ENCODE results near the gene PID1. TPM values are rescaled to one million over a fixed set of nuclear protein-coding genes. Genes with fewer than 3 reads are reported as not detected.

The PID1 gene
- total RNA-seq, 1 experiment from 2014 or later = 2.9 TPM

DNA sequence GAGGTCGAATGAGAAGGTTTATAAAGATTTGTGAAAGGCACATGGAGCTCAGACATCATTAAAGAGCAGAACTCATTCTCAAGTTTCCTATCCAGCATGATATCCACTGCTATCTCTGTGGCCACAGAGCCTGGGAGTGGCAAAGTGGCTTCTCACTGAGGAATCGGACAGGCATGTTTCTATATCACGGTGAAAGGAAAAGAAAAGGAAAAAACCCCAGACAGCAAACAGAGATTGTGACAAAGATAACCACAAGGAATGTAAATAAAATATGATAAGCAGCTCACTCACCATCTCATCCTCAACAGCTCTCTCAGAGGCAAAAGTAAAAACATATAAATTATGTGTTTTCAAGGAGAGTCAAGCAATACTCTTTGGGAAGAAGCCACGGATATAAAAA lies 2.5 kb downstream of the PID1 start:
- Histone ChIP-seq H3K9me3 (ENCODE audit: control insufficient read depth, insufficient read depth, low read depth, low read length) (no peaks in the 10 kb centered on the region), H3K4me1 (ENCODE audit: control insufficient read depth, insufficient read depth, low read length) (peaks cover 5% of the 10 kb centered on the region), H3K36me3 (ENCODE audit: control insufficient read depth, insufficient read depth, low read length) (no peaks in the 10 kb centered on the region), H3K4me3 (ENCODE audit: low read depth in 2 of 2, low read length in 2 of 2) (no peak overlapping the region), H3K27me3 (ENCODE audit: control insufficient read depth, insufficient read depth, low read length) (peaks cover 12% of the 10 kb centered on the region; the same call in 1 of the 2 replicates), H3K27ac (ENCODE audit: low read length) (no peak overlapping the region)
- in situ Hi-C loops (cut with HindIII; ENCODE audit: low pct_unique_long_range_greater_than_20kb, low sequenced_read_pairs) (no loop called here), intact Hi-C loops (cut with micrococcal nuclease; ENCODE audit: unreplicated experiment) (no loop called here)
- ATAC-seq (no peak), DNase-seq (ENCODE audit: low read depth, low spot score) (no peak)
- ChIA-PET POLR2A (no interaction called here), CTCF (no interaction called here)
- no TSS peak for BruUV-seq (replicated peaks)
- no peak for TF ChIP-seq SIN3A (IDR thresholded peaks at IDR 0.05; ENCODE audit: borderline replicate concordance, insufficient read depth, low read depth, low read length)
- TF ChIP-seq, protein P1, sequence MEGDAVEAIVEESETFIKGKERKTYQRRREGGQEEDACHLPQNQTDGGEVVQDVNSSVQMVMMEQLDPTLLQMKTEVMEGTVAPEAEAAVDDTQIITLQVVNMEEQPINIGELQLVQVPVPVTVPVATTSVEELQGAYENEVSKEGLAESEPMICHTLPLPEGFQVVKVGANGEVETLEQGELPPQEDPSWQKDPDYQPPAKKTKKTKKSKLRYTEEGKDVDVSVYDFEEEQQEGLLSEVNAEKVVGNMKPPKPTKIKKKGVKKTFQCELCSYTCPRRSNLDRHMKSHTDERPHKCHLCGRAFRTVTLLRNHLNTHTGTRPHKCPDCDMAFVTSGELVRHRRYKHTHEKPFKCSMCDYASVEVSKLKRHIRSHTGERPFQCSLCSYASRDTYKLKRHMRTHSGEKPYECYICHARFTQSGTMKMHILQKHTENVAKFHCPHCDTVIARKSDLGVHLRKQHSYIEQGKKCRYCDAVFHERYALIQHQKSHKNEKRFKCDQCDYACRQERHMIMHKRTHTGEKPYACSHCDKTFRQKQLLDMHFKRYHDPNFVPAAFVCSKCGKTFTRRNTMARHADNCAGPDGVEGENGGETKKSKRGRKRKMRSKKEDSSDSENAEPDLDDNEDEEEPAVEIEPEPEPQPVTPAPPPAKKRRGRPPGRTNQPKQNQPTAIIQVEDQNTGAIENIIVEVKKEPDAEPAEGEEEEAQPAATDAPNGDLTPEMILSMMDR (IDR thresholded peaks at IDR 0.05) = no peak; the same call in 1 of the 2 replicates
- TF ChIP-seq TCF7L2 (IDR thresholded peaks at IDR 0.05; ENCODE audit: low read depth, low read length) = no peak
- TF ChIP-seq, protein P2, sequence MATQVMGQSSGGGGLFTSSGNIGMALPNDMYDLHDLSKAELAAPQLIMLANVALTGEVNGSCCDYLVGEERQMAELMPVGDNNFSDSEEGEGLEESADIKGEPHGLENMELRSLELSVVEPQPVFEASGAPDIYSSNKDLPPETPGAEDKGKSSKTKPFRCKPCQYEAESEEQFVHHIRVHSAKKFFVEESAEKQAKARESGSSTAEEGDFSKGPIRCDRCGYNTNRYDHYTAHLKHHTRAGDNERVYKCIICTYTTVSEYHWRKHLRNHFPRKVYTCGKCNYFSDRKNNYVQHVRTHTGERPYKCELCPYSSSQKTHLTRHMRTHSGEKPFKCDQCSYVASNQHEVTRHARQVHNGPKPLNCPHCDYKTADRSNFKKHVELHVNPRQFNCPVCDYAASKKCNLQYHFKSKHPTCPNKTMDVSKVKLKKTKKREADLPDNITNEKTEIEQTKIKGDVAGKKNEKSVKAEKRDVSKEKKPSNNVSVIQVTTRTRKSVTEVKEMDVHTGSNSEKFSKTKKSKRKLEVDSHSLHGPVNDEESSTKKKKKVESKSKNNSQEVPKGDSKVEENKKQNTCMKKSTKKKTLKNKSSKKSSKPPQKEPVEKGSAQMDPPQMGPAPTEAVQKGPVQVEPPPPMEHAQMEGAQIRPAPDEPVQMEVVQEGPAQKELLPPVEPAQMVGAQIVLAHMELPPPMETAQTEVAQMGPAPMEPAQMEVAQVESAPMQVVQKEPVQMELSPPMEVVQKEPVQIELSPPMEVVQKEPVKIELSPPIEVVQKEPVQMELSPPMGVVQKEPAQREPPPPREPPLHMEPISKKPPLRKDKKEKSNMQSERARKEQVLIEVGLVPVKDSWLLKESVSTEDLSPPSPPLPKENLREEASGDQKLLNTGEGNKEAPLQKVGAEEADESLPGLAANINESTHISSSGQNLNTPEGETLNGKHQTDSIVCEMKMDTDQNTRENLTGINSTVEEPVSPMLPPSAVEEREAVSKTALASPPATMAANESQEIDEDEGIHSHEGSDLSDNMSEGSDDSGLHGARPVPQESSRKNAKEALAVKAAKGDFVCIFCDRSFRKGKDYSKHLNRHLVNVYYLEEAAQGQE (IDR thresholded peaks at IDR 0.05; ENCODE audit: insufficient read depth in 1 of 2, low read depth in 2 of 2, low read length in 1 of 2) = no peak
- no peak for TF ChIP-seq POLR2AphosphoS5 (IDR thresholded peaks at IDR 0.05; ENCODE audit: low read depth, low read length)

DNA sequence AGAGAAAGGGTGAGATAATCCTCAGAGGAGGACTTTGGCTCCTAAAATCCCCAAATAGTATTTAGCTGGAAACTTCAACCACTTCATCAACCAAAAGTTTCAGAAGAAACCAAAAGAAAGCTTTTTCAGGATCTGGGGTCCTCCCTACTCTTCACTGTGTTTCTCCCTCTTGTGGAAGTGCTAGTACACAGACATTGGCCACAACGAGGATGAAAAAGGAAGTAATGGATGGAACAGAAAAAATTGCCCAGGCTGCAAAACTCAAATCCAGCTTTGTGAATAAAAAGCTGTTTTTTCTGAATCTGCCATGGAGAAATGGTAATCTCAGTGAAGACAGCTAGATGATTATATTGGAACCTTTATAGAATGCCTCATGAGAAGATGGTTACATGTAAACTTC lies 4.0 kb downstream of the PID1 start:
- ATAC-seq (no peak), DNase-seq (ENCODE audit: low read depth, low spot score) (no peak)
- BruUV-seq (replicated peaks) = no TSS peak
- in situ Hi-C loops (cut with HindIII; ENCODE audit: low pct_unique_long_range_greater_than_20kb, low sequenced_read_pairs) = no loop called here
- no peaks in the 10 kb centered on the region for H3K9me3 ChIP-seq (ENCODE audit: control insufficient read depth, insufficient read depth, low read depth, low read length)
- TF ChIP-seq, protein P1 (IDR thresholded peaks at IDR 0.05) = no peak; the same call in 1 of the 2 replicates
- no peak for TF ChIP-seq SIN3A (IDR thresholded peaks at IDR 0.05; ENCODE audit: borderline replicate concordance, insufficient read depth, low read depth, low read length)
- H3K36me3 ChIP-seq (ENCODE audit: control insufficient read depth, insufficient read depth, low read length) = no peaks in the 10 kb centered on the region
- intact Hi-C loops (cut with micrococcal nuclease; ENCODE audit: unreplicated experiment) = no loop called here
- POLR2A ChIA-PET = interaction anchor here (0.7 kb wide), 1 partner anchor 9 kb away, joined by 3 read pairs; no protein-coding TSS in a partner anchor
- CTCF ChIA-PET = no interaction called here
- peaks cover 5% of the 10 kb centered on the region for H3K4me1 ChIP-seq (ENCODE audit: control insufficient read depth, insufficient read depth, low read length)
- H3K27ac ChIP-seq (ENCODE audit: low read length) = no peak overlapping the region
- H3K27me3 ChIP-seq (ENCODE audit: control insufficient read depth, insufficient read depth, low read length) = peaks cover 12% of the 10 kb centered on the region; the same call in 1 of the 2 replicates
- no peak overlapping the region for H3K4me3 ChIP-seq (ENCODE audit: low read depth in 2 of 2, low read length in 2 of 2)

Data from Panc1 (cell line).